HG03342 (cell line): Measurements from ENCODE around the gene FBLN2.

Experiments
- ATAC-seq: cut with Tn5 transposase; IDR thresholded peaks from one replicate; pipeline ENCODE4 v1.9.1; 2021; ENCODE audit warnings: mild to moderate bottlenecking, moderate library complexity; ENCODE audit not compliant: unreplicated experiment

Gene FBLN2

DNA sequence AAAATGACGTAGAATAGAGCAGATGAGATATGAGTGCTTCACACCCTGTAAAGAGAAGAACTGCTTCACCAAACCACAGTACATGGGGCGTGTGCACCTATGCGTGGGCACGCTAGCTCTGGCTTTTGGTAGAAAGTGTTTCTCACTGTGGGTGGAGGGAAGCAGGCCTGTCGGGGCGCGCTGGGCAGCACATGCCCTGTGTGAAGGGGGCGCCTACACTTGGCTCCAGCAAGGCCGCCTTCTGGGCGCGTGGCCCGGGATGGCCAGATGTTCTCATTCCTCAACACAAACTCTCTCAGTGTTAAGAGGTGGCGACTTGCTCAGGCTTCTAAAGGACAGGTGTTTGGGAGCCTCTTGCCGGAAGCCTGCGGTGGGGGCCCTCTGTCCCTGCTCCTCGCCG, 90.0 kb downstream of the FBLN2 start:
- no peak for ATAC-seq

DNA sequence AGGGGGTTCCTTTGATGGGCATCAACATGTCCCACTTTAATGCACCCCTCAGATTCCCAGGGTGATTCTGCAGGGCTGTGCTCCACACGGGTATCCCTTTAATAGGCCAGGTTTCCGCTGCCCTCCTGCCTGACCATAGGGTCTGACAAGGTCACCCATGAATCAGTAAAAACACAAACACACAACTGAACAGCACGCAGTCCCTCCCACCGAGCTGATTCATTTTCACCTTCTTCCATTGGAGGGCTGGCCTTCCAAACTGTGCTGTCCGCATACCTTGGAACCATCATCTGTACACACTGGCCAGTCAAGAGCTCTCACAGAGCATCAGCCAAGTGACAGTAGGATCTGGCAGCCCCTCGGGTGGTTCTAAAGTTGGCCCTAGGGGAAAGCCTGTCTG, 93.7 kb downstream of the FBLN2 start:
- no peak for ATAC-seq

DNA sequence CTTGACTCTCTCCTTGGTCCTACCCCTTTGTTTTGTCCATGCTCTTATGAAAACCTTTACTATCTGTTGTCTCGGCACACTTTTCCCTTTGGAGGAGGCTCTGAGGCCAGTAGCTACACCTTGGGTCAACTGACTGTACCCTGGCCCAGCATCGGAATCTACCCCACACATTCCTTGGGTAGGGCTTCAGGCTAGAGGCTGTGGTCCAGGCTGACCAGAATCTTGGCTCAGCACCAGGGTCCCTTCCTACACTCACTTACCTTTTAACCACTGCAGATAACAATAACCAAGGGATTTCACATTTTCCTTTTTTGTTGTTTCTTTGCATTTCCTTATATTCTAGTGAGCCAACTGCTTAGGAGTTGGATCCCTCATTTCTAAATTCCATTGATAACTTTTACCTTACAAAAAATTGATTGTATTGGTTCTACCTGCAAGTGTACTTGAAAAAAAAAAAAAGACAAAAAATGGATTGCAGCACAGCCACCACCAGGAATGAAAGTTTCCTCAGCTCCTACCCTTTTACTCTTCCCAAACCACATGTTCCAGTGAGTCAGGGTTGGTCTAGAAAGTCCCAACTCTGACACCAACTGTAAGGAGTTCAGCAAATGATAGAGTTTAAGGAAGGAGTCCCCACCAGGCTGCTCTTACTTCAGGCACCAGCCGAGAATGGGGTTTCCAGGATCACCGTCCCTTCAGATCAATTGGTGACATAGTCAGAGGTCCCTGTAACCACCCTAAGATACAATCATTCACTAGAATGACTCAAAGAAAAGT, 95.6 kb downstream of the FBLN2 start:
- ATAC-seq = no peak

DNA sequence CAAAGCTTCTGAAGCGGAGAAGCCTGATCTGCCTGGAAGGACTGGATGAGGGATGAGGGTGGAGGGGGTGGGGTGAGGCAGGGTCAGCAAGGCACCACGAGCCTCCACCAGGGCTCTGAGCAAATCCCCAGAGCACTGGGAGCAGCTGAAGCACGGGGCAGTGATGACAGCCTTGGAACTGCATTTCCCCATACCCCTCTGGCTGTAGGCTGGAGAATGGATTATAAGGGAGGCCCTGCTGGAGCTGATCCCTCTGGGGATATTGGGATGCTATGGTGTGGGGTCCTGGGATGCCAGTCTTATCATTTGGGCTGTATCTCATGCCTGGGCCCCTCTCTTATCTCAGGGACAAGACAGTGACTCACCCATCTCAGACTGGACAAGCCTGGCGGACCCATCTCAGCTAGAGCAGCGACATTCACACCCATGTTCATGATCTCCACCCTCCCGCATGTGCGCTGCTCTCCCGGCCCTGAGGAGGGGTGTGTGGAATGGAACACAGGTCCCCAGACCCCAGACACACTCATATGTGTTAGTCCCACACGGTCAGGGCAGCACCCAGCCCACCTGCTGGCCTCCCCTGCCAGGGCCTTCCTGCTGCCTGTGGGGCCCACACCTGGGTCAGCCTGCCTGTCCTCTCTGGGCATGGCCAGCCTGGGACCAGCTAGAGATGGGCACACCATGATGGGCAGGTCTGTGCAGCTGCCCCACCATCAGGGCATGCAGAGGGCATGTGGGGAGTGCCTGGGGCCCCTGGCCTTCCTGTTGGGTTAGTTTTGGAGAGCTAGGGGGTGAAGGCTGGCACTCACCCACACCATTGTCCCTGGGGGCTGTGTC, 97.1 kb downstream of the FBLN2 start:
- ATAC-seq = no peak

DNA sequence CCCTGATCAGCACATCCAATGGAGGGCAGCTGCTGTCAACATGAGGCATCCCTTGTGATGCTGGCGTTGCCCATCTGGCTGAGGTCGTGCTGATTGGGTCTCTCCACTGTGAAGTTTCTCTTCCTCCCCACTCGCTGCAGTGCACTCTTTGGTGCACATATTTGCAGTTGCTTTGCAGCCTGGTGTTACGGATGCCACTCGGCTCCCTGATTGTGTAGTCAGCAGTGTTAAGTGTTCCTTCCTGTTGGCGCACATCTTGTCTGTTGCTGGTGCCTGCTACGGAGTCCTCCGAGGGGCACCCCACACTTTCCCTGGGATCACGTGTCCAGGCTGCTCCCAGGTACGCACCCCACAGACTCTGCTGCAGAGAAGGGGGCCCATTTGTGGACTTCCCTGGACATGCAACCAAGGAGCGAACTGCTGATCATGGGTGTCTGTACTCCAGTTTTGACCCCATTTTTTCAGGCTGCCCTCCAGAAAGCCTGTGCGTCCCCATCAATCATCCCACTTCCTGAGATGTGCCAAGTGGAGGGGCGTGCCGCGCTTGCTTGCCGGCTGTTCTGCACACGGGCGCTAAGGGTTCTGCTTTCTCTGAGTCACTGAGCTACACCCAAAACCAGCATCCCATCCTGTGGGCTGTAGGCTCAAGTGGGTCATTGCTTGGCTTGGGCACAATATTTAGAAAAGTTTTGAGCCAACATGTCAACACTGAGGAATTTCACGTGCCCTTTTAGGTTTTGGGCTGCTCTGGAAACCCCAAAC, 98.6 kb downstream of the FBLN2 start:
- ATAC-seq = no peak

DNA sequence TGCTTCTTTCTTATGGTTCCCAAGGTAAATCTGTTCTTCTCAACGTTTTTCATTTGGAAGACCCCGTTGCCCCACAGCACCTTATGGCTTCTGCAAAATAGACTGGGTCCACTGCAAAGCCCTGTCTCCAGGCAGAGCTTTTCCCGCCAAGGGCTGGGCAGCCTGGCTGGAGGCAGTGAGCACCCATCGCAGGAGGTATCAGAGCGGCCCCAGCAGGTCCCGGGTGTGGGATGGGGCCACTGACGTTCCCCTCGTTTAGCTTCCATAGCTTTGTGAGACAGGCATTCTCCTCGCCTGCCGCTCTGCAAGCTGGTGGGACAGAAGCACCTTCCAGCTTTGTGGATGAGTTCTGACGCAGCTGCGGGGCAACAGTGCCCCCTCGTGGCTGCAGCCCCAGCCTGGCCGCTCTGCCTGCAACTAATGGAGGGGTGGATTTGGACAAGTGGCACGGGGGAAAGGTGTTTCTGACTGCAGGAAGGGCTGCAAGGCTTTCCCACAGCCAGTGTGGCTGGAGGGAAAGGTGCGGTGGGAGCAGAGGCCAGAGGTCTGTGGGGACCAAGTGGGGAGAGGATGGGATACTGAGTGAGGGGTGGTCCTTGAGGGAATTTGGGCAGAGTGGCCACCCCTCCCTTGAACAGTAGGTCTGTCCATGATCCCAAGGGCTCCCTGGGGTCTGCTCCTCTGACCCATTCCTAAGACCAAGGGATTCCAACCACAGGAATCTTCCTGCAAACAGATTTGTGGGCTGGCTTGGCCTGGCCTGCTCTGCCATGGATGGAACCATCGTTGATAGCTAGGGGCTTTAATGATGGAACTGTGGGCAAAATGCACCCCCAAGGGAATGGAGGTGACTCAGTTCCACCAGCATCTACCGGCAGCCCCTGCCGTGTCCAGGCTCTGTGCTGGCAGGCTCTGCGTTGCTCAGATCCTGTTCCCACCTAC, 99.4 kb downstream of the FBLN2 start:
- ATAC-seq = peak; percentile 52

DNA sequence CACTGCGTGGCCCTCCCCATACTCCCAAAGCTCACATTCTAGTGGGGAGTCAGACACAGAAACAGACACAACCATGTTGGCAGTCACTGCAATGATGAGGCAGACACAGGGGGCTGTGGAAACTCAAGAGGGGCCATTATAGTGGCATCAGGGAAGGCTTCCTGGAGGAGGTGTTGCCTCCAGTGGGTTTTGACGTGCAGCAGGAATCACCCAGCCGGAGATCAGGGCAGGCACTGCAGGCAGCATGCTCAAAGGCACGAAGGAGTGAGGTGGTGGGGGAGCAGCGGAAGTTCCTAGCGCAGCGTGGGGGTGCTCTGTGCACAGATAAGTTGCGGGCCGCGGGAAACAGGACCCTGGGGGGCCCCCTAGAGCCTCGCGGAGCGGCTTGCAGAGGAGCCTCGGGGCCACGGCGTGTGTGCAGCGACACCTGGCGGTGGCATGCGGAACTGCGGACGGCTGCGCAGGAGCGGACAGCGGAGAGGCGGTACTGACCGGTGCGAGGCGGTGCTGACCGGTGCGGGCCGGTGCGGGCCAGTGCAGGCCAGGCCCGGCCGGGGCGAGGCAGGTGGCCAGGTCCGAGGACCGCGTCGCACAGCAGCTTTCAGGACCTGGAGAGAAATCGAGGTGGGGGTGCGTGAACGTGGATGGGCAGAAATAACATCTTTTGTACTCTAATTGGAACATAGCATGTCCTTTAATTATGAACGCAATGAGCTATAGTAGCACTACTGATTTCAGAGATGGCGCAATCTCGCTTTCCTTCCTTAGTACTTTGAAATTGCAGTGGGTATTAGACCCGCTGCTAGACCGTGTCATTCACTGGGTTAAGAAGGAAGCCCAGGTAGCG, 101.5 kb downstream of the FBLN2 start:
- ATAC-seq = peak; percentile 51

DNA sequence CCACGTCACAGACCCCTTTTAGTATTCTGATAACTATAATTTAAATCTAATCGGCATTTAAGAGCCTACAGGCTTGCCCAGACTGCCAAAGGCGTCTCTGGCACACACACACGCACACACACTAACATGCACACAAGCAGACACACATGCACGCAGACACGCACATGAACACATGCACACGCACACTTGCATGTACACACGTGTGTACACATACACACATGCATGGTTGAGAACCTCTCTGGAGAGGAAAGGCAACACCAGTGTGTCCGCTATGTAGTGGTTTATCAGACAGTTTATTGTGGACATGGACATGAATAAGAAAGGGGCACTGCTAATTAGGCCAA, 102.1 kb downstream of the FBLN2 start:
- no peak for ATAC-seq

DNA sequence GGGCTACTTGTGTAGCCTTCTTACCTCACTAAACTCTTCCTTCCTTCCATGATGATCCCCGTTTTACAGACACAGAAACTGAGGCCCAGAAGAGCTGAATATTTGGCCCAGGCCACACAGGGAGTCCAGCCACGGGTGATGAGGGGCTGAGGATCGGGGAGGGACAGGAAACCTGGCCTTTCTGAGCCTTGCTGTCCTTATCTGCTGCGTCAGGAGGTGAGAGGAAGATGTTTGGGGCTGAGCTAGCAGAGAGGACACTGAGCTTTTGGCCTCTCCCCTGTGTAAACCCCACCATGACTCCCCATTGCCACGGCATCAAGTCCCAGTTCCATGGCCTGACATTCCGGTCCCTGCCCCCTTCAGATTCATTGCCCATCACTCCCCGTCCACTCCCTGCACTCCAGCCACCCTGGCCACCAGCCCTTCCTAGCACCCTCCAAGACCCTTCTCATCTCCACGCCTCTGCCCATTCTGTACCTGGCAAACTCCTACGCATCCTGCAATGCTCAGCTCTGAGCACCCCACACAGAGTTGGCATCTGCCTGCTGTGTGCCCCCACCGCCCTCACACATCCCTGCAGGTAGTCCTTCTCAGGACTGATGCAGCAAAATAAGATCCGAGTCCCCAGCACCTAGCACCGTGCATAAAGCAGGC, 103.0 kb downstream of the FBLN2 start:
- ATAC-seq = no peak

DNA sequence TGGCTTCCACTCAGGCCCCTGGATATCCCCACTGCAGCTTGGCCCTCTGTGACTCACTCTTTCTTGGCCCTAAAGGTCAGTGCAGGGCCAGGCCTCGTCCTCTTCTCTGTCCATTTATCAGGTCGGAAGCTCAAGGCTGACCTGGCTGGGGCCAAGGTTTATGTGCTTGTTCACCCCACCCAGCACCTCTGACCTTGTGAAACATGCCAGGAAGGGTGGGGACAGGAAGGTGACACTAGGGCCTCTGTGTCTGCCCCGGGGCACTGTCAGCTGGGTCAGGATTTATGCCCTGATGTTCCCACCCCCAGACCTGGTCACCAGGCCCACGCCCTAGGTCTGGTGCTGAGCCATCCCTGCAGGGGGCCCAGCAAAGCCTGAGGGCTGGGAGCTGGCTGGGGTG, 103.8 kb downstream of the FBLN2 start:
- ATAC-seq = no peak

DNA sequence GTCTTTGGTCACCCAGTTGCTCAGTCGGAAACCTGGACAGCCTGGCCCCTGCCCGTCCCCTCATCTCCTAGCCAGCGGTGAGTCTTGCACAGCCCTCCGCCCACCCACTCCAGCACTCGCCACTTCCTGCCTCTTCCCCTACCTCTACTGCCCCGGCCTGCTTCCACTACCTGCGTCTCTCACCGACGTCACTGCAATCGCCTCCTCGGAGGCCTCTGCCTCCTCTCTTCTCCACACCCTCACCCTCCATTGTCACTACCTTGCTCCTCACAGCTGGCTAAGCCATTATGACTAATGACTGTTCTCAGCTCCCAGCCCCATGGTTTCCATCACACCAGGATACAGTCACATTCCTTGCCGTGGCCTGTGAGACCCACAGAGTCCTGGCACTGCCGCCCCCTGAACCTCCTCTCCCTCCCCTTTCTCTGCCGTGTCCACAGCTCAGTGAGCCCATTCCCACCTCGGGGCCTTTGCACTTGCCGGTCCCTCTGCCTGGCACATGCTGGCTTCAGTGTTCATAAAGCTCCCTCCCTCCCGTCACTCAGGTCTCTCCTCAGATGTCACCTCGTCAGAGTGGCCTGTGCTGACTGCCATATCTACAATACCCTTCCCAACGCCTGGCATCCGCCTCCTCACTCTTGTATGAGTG, 104.8 kb downstream of the FBLN2 start:
- no peak for ATAC-seq

DNA sequence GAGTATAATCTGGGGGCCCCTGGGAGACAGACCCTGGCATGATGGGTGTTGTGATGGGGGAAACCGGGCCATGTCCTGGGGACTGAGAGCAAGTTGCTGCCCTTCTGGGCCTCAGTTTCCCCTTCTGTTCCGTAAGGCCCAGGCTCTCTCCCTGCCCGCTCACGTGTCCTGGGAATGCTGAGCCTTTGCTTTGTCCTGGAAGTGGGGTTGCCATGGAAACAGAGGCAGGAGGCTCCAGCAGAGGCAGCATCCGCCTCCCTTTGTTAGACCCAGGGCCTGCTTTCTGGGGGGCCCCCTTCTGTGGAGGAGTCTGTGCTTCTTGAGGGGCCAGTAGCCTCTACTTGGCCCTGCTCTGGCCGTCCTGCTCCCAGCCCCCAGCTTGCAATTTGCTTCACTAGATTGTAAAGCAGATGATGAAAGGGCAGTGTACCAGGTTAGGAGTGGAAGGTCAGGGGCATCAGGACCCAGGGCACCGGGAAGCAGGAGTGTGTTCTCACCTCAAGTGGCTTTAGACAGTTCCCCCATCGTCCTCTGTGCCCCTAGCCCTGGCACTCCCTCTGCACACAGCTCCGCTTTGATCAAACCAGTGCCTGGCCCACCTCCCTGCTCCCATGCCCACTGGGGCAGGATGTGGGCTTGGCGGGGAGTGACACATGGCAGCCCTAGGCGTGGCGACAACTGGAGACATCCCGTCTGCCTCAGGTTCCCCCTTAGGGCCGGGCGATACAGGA, 105.6 kb downstream of the FBLN2 start:
- no peak for ATAC-seq

DNA sequence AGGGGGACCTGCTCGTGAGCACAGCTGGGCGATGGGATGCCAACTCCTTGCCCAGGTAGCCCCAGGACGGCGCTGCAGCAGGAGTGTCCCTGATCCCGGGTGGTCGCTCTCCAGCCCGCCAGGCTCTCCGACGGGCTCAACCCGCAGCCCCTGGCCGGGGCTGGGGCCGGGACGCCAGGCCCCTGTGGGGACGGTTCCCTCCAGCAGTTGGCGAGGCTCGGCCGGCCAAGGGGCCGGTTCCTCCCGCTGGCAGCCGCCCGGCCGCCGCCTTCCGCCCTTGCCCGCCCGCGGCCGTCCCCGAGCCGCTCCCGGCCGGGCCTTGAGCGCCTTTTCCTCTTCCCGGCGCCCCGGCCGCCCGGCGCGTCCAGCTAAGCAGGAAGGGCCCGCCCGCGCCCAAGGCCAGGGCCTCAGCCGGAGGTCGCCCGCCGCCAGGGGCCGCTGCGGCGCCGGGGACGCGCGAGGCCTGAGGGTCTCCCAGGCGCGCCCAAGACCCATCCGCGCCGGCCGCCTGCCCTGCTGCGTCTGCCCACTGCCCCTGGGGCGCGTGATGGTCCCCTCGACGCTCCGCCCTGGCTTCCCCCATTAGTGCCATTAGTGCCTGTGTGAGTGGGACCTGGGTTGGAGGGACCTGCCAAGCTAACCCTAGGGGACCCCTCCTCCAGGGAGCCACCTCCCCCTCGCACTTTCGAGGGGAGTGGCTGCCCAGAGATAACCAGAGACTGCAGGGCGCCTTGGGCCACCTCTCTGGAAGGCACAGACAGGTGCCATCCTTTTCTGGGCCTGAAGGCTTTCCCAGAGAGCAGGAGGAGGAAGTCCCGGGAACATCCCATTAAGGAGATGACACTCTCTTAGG, 106.4 kb downstream of the FBLN2 start:
- no peak for ATAC-seq

DNA sequence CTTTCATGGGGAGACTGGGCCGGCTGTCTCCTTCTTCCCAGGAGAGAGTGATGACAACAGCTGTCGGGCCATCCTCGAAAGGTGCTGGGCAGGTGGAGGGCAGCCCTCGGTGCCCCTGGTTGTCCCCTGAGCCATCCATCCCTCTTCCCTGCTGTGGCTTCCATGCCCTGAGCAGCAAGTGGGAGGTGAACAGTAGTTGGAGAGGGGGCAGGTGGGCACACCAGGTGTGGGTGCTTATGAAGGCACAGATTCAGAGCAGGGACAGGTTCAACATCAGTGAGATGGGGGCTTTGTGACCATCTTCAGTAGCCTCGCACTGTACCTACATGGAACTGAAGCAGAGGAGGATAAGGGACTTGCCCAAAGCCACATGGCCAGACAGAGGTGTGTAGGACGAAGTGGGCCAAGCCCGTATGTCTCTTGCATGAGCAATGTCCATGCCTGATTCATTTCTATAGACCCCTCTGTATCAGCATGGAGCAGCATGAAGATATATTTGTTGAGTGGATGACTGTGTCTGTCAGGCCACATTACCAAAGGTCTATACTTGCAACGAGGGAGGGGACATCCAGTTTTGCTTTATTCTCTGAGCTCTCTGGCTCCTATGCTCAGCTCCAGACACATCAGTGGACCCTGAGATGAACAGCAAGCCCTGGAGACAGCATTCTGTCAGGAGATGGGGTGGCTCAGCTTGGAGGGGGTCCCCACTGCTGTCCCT, 107.8 kb downstream of the FBLN2 start:
- ATAC-seq = no peak

DNA sequence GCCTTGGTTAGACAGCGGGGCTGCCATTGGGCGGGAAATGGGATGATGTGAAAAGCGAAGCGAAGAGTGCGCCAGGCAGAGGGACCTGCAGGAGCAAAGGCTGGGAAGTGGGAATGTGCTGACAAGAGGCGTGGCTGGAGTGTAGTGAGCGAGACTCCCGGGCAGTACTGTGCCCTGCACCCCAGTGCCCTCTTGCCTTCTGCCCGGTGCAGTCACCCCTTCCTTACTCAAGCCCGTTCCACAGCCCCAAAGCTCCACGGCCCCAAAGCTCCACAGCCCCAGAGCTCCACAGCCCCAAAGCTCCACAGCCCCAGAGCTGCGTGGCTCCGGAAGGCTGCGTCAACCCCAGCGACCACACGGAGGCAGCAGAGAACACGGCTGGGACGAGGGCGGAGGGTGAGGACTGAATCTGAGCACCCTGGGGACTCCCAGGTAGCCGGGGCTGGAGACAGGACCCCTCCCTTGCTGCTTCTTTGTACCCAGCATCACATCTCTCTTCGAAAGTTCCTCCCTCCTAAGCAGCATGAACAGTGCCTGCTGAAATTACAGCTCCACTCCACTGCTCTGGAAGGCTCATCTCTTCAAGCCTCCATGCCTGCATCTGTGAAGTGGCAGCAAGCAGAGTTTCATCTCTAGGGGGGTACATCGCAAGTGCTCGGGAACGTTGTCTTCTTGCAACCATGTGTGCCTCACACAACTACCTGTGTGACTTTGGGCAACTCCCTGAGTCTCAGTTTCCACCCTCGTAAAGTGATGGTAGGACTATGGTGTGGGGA, 108.9 kb downstream of the FBLN2 start:
- ATAC-seq = peak; percentile 80

DNA sequence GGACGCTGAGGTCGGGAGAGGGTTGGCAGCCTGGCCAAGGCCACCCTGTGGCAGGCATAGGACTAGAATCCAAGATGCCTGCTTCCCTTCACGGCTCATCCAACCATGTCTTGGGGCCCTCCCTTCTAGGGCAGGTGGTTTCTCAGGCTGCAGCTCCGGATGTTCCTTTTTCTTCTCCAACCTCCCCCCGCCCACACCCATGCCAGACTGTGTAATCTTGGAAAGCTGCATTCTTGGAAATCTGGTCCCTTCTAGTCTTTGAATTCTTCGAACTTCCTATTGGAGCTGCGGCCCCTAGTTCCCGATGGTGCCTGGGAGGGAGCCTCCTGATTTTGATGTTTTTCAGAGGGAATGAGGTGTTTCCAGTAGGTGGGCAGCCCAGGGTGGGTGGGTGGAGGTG, 109.8 kb downstream of the FBLN2 start:
- no peak for ATAC-seq
